Endothelial cell of umbilical vein (primary cell): ENCODE results near the gene IRF2BP2. TPM values are rescaled to one million over a fixed set of nuclear protein-coding genes. Genes with fewer than 3 reads are reported as not detected.

Source experiments
- BruUV-seq: library from RNA; stranded (reverse); fragments of 400-500 nt; replicated peaks from 2 replicates; lab custom pipeline; 2021; lab: Mats Ljungman, UMichigan
- CTCF ChIA-PET: fragments of 300-600, 350-600 bp; sonication (Branson Sonifier 250); formaldehyde crosslinking; loops from one replicate; lab custom pipeline; 2021; ENCODE audit warnings: antibody characterized with exemption, inconsistent platforms; lab: Charles Lee
- POLR2A ChIA-PET: fragments of 300-600, 350-600 bp; sonication (Branson Sonifier 250); formaldehyde crosslinking; loops from one replicate; lab custom pipeline; 2021; ENCODE audit warnings: antibody characterized with exemption, inconsistent platforms; lab: Charles Lee
- DNase-seq: peaks from one replicate; pipeline ENCODE4 v3.0.0-alpha.2; 2011; ENCODE audit warnings: low read depth, low spot score
- FAIRE-seq: peaks from 2 replicates; lab custom pipeline; 2011; peaks lifted over from hg19 to GRCh38; lab: Jason Lieb, UNC
- H2AFZ ChIP-seq: 2 replicates; pipeline ENCODE4 v1.6.0; 2012; ENCODE audit warnings: low read depth, low read length, control low read depth, inconsistent platforms
- H3K27ac ChIP-seq: 2 replicates; pipeline ENCODE4 v1.5.1; 2011; ENCODE audit warnings: low read depth, mild to moderate bottlenecking, control low read depth, low read length, moderate library complexity; ENCODE audit not compliant: insufficient read depth
- H3K27me3 ChIP-seq, 2 experiments: 2 replicates each; pipeline versions ENCODE4 v1.6.0 to v1.6.1; 2011; ENCODE audit warnings: low read length in 2 of 2, mixed read lengths in 1 of 2; ENCODE audit not compliant: control insufficient read depth in 2 of 2, insufficient read depth in 2 of 2
- H3K36me3 ChIP-seq, 2 experiments: 2 replicates in 1 of 2; 3 replicates in 1 of 2; pipeline ENCODE4 v1.5.1; 2011; ENCODE audit warnings: low read length in 2 of 2, mild to moderate bottlenecking in 1 of 2, moderate library complexity in 1 of 2; ENCODE audit not compliant: control insufficient read depth in 2 of 2, insufficient read depth in 2 of 2; ENCODE audit errors: extremely low read depth in 1 of 2
- H3K4me1 ChIP-seq: 3 replicates; pipeline ENCODE4 v1.5.1; 2011; ENCODE audit warnings: mild to moderate bottlenecking, low read length; ENCODE audit not compliant: control insufficient read depth, insufficient read depth; ENCODE audit errors: extremely low read depth
- H3K4me2 ChIP-seq: 2 replicates; pipeline ENCODE4 v1.6.1; 2011; ENCODE audit warnings: low read length, control low read depth, mixed read lengths; ENCODE audit not compliant: insufficient read depth
- H3K4me3 ChIP-seq, 3 experiments: fragments of 200-600 bp in 1 of 3; sonication (generic), shearing (Covaris generic) in 1 of 3; replicated peaks in 1 of 3; 2 replicates each; pipeline ENCODE4 v1.5.1; 2011 to 2016; ENCODE audit warnings: control low read depth in 3 of 3, low read length in 3 of 3, mild to moderate bottlenecking in 2 of 3, inconsistent platforms in 1 of 3, low read depth in 1 of 3, moderate library complexity in 1 of 3; ENCODE audit not compliant: insufficient read depth in 1 of 3
- H3K79me2 ChIP-seq: 2 replicates; pipeline ENCODE4 v1.6.0; 2012; ENCODE audit warnings: low read length, inconsistent platforms; ENCODE audit not compliant: control insufficient read depth, insufficient read depth
- H3K9ac ChIP-seq: replicated peaks from 2 replicates; pipeline ENCODE3; 2011; ENCODE audit warnings: low read length, control low read depth; ENCODE audit not compliant: insufficient read depth; ENCODE audit errors: extremely low read depth
- H3K9me1 ChIP-seq: replicated peaks from 3 replicates; pipeline ENCODE4 v1.6.0; 2011; ENCODE audit warnings: mild to moderate bottlenecking, low read length; ENCODE audit not compliant: control insufficient read depth, insufficient read depth; ENCODE audit errors: extremely low read depth
- H3K9me3 ChIP-seq: replicated peaks from 2 replicates; pipeline ENCODE4 v1.5.1; 2012; ENCODE audit warnings: low read length, inconsistent platforms; ENCODE audit not compliant: control insufficient read depth, insufficient read depth
- H4K20me1 ChIP-seq: replicated peaks from 2 replicates; pipeline ENCODE3; 2011; ENCODE audit warnings: mild to moderate bottlenecking, low read length; ENCODE audit not compliant: control insufficient read depth, insufficient read depth; ENCODE audit errors: extremely low read depth
- CTCF ChIP-seq, 2 donors: IDR thresholded peaks; 1 replicate in 1 of 2; 2 replicates in 1 of 2; pipeline ENCODE4 v1.5.1; 2011; ENCODE audit warnings: low read length in 2 of 2, mild to moderate bottlenecking in 2 of 2, moderate library complexity in 2 of 2, control low read depth in 1 of 2, inconsistent platforms in 1 of 2, low read depth in 1 of 2; ENCODE audit not compliant: insufficient read depth in 1 of 2; ENCODE audit errors: extremely low read depth in 1 of 2
- EZH2 ChIP-seq: IDR thresholded peaks from 2 replicates; pipeline ENCODE4 v1.6.1; 2012; ENCODE audit warnings: borderline replicate concordance, low read depth, mild to moderate bottlenecking, moderate library complexity, low read length, inconsistent platforms; ENCODE audit not compliant: severe bottlenecking
- FOS ChIP-seq: IDR thresholded peaks from 2 replicates; pipeline ENCODE4 v1.6.1; 2011; ENCODE audit warnings: mild to moderate bottlenecking, low read length, moderate library complexity, borderline replicate concordance; ENCODE audit not compliant: insufficient read depth
- GATA2 ChIP-seq: IDR thresholded peaks from 2 replicates; pipeline ENCODE4 v1.7.0; 2011; ENCODE audit warnings: low read depth, mild to moderate bottlenecking, moderate library complexity, mixed read lengths, low read length; ENCODE audit not compliant: insufficient read length, insufficient read depth
- JUN ChIP-seq: IDR thresholded peaks from 2 replicates; pipeline ENCODE4 v1.6.1; 2011; ENCODE audit warnings: borderline replicate concordance, low read depth; ENCODE audit not compliant: insufficient read length, insufficient read depth
- MAX ChIP-seq: IDR thresholded peaks from 2 replicates; pipeline ENCODE4 v1.6.1; 2011; ENCODE audit not compliant: insufficient read depth, insufficient read length
- MYC ChIP-seq: IDR thresholded peaks from one replicate; pipeline ENCODE4 v1.6.1; 2011; ENCODE audit warnings: mild to moderate bottlenecking, low read depth, low read length
- POLR2A ChIP-seq: IDR thresholded peaks from 2 replicates; pipeline ENCODE4 v1.6.1; 2012; ENCODE audit warnings: low read depth, mild to moderate bottlenecking, control low read depth, low read length
- POLR2AphosphoS5 ChIP-seq: IDR thresholded peaks from 2 replicates; pipeline ENCODE4 v1.6.1; 2012; ENCODE audit warnings: low read depth, mild to moderate bottlenecking, control low read depth, low read length, moderate library complexity; ENCODE audit not compliant: insufficient read depth
- dilution Hi-C: fragments of 300-500 bp; cut with MboI; formaldehyde crosslinking; loops from one replicate; pipeline ENCODE4 v1.15.0; 2019; ENCODE audit warnings: low sequenced_read_pairs; ENCODE audit not compliant: extremely low pct_ligation_motif_present
- intact Hi-C: fragments of 100-400 bp; cut with micrococcal nuclease; formaldehyde crosslinking; loops from one replicate; pipeline ENCODE4 v1.10.0; 2022
- polyA plus RNA-seq, 4 experiments: library from polyadenylated mRNA; depleted of rRNA in 3 of 4; stranded (reverse) in 3 of 4; unstranded in 1 of 4; fragments of >200 nt; gene quantifications; 2 replicates each; pipeline versions ENCODE4 v1.2.1 to v1.2.3, GENCODE V29; 2011 to 2012; ENCODE audit warnings: missing spikeins in 1 of 4
- total RNA-seq: library from RNA; stranded (reverse); gene quantifications from 2 replicates; pipeline ENCODE4 v1.2.3, GENCODE V29; 2021

Gene IRF2BP2
- total and polyA plus RNA-seq, 2 donors (not counting 3 experiments of a cell fraction or from before 2014, with no cell fraction given): 66.6 to 109 TPM

DNA sequence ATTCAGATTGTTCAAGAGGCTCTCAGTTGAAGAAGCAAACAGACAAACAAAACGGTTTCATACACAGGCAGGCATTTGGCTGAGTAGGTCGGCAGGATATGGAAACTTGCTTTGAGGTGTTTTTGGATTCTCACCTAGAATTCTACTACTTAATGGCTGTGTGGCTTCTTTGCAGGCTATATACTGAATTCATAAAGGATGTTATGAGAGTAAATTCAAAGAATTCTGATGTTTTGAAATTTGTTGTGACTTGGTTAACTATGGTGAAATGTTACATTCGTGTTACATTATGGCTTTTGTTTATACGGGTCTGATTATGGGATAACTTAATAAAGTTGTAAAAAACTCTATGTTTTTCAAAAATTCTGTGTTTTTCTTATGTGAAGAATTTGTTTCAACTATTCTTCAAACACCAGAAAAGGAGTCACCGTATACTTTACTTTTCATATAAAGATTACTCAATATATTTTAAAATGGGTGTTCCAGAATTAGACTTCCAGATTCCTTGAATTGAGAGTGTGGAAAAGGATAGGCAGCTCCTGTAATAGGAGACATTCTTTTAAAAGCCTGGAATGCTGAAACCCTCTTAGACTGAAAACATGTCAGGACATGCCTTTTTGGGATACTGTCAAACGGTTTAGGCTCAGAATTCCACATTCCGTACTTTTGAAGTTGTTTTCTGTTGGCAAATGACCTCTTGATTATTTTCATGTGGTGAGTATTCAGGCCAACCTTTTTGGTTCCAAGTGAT lies 8.2 kb upstream of the IRF2BP2 start:
- Histone ChIP-seq H3K9me3 (no peaks in the 10 kb centered on the region), H3K9me1 (no peaks in the 10 kb centered on the region), H2AFZ (peak overlapping the region; percentile 72), H3K36me3 (no peaks in the 10 kb centered on the region), H3K4me3 (no peak overlapping the region), H3K4me1 (peaks cover 22% of the 10 kb centered on the region), H3K4me2 (no peak overlapping the region), H3K9ac (peak overlapping the region; percentile 28), H3K79me2 (no peaks in the 10 kb centered on the region), H3K27ac (peak overlapping the region; percentile 58), H3K27me3 (no peaks in the 10 kb centered on the region), H4K20me1 (no peaks in the 10 kb centered on the region)
- dilution Hi-C loops: loop anchor here (25.0 kb wide), 1 partner anchor 369 kb away; no protein-coding TSS in a partner anchor
- POLR2A ChIA-PET: no interaction called here
- FAIRE-seq (peak; percentile 79), DNase-seq (peak; percentile 70)
- intact Hi-C loops: no loop called here
- CTCF ChIA-PET: no interaction called here
- no TSS peak for BruUV-seq
- TF ChIP-seq EZH2 (no peak), GATA2 (no peak), JUN (no peak), POLR2A (no peak), FOS (no peak), CTCF (IDR thresholded peaks at IDR 0.05; ENCODE audit: extremely low read depth in 1 of 2, insufficient read depth in 1 of 2, low read depth in 1 of 2, low read length in 2 of 2) (no peak), MAX (no peak), POLR2AphosphoS5 (no peak), MYC (no peak)
